ENCODE results near the gene TDRD15.
"Not testable (repeated sequence)": the region's sequence is repeated elsewhere in the genome, so short reads cannot be mapped to it uniquely, and the experiment has no call there.

TDRD15 gene

DNA sequence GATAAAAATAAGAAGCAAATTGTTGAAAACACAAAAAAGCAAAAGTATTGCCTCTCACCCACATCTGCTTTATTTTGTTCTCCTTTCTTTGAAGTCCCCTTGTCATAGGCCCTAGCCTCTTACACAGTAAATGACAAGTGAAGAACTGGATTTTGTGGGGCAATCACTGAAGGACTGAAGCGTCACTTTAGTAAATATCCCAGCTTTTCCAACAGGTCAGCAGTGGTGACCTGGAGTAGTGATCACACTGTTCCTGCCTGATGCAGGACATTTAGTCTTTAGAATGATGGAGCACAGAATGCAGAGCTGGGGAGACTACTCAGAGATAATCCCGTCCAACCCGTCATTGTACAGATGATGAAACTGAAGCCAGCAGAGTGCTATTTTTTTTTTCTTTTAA, 28.1 kb upstream of the TDRD15 start:
- TF ChIP-seq, protein P1, sequence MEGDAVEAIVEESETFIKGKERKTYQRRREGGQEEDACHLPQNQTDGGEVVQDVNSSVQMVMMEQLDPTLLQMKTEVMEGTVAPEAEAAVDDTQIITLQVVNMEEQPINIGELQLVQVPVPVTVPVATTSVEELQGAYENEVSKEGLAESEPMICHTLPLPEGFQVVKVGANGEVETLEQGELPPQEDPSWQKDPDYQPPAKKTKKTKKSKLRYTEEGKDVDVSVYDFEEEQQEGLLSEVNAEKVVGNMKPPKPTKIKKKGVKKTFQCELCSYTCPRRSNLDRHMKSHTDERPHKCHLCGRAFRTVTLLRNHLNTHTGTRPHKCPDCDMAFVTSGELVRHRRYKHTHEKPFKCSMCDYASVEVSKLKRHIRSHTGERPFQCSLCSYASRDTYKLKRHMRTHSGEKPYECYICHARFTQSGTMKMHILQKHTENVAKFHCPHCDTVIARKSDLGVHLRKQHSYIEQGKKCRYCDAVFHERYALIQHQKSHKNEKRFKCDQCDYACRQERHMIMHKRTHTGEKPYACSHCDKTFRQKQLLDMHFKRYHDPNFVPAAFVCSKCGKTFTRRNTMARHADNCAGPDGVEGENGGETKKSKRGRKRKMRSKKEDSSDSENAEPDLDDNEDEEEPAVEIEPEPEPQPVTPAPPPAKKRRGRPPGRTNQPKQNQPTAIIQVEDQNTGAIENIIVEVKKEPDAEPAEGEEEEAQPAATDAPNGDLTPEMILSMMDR (IDR thresholded peaks at IDR 0.05; ENCODE audit: extremely low read depth, insufficient read depth, missing control alignments) = no peak
- in situ Hi-C loops (cut with MboI; ENCODE audit: low pct_unique_long_range_greater_than_20kb, low sequenced_read_pairs, unreplicated experiment) = no loop called here
- no peak for DNase-seq (ENCODE audit: low spot score)

DNA sequence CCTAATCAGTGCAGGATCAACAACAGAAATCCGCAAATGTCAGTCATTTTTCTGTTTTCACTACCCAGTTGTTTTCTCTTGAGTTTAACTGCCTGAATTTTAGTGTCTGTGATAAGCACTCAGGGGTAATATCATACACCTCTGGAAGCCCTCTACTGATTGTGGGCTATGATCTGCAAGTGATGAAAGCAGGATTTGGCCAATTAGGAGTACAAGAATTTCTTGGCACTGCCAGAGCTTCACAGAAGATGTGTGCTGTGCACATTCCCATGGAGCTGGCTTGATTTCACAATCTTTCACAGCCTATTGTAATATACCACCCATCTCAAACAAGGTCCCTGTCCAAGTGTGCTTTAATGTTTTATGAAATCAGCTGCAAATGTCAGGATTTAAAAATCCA, 27.3 kb upstream of the TDRD15 start:
- in situ Hi-C loops (cut with MboI; ENCODE audit: low pct_unique_long_range_greater_than_20kb, low sequenced_read_pairs, unreplicated experiment) = no loop called here
- TF ChIP-seq, protein P1 (IDR thresholded peaks at IDR 0.05; ENCODE audit: extremely low read depth, insufficient read depth, missing control alignments) = no peak
- no peak for DNase-seq (ENCODE audit: low spot score)

DNA sequence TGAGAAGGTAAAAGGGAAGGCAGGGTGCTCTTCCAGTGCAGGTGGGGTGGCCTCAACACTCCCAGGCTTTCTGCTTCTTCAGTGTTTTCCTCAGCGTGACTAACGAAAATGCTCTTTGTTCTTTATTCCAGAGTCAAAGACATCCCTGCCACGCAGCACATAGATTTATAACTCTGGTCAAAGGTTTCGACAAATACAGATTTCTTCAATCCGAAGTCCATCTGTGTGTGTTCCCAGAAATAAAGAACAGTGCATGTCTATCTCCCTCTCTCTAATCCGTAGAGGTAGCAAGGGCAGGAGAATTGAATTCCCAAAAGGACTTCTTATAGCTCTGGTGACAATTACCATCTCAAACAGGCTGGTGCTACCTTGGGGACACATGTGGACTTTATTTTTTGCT, 26.4 kb upstream of the TDRD15 start:
- TF ChIP-seq, protein P1 (IDR thresholded peaks at IDR 0.05; ENCODE audit: extremely low read depth, insufficient read depth, missing control alignments) = no peak
- no peak for DNase-seq (ENCODE audit: low spot score)
- in situ Hi-C loops (cut with MboI; ENCODE audit: low pct_unique_long_range_greater_than_20kb, low sequenced_read_pairs, unreplicated experiment) = no loop called here

DNA sequence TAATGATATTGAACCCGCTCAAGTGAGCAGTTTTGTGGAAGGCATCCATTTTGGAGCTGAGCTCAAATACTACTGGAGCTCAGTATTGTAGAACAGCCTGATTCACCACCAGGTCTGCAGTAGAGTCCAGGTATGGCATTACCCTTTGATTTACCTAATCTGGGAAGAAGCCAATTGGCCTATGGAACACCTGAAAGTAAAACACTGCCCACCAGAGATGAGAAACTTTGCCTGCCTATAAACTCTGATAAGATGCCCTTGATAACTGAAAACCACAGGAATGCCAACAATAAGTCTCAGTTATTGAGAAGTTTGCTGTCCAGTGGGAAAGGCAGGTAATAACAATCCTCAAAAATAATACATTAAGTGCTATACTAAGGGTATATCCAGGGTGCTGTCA, 25.5 kb upstream of the TDRD15 start:
- no peak for DNase-seq (ENCODE audit: low spot score)
- in situ Hi-C loops (cut with MboI; ENCODE audit: low pct_unique_long_range_greater_than_20kb, low sequenced_read_pairs, unreplicated experiment) = no loop called here
- TF ChIP-seq, protein P1 (IDR thresholded peaks at IDR 0.05; ENCODE audit: extremely low read depth, insufficient read depth, missing control alignments) = no peak

DNA sequence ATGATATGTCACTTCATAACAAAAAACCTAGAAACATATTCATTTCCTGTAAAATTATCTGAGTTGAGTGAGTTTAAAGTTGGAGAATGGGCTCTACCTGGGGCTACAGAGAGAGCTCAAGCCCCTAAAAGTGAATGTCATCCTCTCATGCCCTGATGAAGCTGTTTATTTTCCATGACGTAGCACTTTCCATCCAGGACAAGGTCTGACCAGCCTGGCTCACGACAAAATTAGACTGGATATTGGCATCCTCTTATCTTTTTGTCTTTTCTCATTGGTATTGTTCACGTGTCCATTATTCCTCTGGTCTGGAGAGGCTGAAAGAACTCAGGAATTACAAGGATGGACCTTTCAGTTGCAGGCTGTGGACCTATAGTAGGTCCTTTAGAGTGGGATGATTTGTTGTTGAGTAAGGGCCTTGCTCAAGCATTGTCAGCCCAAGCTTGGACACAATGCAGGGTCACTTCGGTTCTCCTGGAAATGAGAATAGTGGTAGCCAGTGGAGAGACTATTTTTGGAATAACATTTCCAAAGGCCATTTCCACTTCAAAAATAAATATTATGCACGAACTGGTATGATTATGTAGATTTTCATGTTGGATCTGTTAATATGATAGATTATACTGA, 24.4 kb upstream of the TDRD15 start:
- DNase-seq (ENCODE audit: low spot score) = no peak
- in situ Hi-C loops (cut with MboI; ENCODE audit: low pct_unique_long_range_greater_than_20kb, low sequenced_read_pairs, unreplicated experiment) = no loop called here
- TF ChIP-seq, protein P1 (IDR thresholded peaks at IDR 0.05; ENCODE audit: extremely low read depth, insufficient read depth, missing control alignments) = no peak

DNA sequence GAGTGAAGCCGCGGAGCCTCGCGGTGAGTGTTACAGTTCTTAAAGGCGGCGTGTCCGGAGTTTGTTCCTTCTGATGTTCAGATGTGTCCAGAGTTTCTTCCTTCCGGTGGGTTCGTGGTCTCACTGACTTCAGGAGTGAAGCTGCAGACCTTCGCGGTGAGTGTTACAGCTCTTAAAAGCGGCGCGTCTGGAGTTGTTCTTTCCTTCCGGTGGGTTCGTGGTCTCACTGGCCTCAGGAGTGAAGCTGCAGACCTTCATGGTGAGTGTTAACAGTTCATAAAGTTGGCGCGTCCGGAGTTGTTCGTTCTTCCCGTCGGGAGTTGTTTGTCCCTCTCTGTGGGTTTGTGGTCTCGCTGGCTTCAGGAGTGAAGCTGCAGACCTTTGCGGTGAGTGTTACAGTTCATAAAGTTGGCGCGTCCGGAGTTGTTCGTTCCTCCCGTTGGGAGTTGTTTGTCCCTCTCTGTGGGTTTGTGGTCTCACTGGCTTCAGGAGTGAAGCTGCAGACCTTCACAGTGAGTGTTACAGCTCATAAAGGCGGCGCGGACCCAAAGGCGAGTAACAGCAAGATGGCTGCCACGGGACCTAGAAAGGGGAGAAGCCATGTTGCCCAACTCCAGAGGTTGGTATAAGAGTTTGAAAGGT, 22.1 kb upstream of the TDRD15 start:
- in situ Hi-C loops (cut with MboI; ENCODE audit: low pct_unique_long_range_greater_than_20kb, low sequenced_read_pairs, unreplicated experiment); DNase-seq (ENCODE audit: low spot score): not testable (repeated sequence)

DNA sequence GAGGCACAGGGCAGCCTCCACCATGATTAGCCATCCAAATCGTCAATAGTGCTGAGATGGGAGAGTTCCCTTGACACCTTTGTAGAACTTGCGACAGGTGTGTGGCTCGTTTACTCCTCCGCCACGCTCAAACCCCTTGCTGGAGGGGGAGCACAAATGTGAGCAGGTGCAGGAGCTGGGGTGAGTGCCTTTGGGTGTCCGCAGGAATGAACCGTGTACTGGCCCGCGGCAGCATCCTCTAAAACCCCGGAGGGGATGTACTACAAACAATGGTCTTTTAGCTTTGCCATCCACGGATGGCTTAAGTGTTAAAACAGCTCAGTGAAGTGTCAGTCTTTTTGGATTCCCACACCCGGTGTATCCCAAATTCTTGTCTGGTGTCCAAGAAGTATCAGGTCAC, 21.4 kb upstream of the TDRD15 start:
- DNase-seq (ENCODE audit: low spot score) = no peak
- TF ChIP-seq, protein P1 (IDR thresholded peaks at IDR 0.05; ENCODE audit: extremely low read depth, insufficient read depth, missing control alignments) = no peak
- in situ Hi-C loops (cut with MboI; ENCODE audit: low pct_unique_long_range_greater_than_20kb, low sequenced_read_pairs, unreplicated experiment) = no loop called here

Data from GM13977 (cell line).